Epidermal melanocyte (primary cell): Measurements from ENCODE around the gene CSE1L.
A peak's percentile ranks its signal among the peaks of the same experiment; 100 is the strongest.
"Not testable (repeated sequence)": the region's sequence is repeated elsewhere in the genome, so short reads cannot be mapped to it uniquely, and the experiment has no call there.

ENCODE experiments used
- DNase-seq: peaks from one replicate; pipeline ENCODE4 v3.0.0; 2011; ENCODE audit warnings: low spot score; ENCODE audit not compliant: insufficient read length

The CSE1L gene

DNA sequence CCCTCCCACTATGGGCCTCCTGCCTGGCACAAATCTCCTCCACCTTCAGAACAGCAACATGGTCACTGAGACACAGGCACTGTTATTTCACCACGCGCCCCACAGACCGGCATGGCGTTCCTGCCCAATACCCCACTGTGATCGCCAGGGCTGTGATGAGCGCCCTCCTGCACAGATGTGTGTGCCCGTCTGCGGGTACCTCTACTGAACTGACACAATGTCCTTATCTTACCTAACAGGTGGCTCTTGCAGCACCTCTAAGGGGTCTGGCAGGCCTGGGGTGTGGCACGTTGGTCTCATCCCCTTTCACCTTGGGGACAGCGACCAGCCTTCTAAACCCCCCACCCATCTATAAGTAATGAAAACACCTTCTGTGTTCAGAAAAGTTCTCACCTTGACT is 77.9 kb downstream of the CSE1L start:
- DNase-seq, result no peak

DNA sequence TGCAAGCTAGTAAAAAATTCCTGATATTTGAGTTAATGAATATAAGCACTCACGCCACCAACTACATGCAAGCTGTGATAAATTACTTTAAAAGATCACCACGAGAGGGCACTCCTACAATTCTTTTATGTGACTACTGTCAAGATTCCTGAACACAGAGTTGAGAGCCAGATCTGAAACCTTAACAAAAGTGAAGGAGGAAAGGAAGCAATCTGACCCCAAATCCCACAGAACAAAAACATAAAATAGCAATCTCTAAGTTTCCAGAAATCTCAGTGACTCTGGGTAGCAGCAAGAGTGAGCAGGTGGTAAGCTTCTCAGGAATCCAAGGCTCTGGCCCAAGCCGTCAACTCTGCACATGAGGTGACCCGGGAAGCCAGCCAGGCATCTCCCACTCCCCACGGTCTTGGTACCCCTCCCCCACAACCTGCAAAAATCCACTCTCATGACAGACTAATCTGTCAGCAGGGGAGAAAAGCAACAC is 86.9 kb downstream of the CSE1L start:
- peak; percentile 68 for DNase-seq

DNA sequence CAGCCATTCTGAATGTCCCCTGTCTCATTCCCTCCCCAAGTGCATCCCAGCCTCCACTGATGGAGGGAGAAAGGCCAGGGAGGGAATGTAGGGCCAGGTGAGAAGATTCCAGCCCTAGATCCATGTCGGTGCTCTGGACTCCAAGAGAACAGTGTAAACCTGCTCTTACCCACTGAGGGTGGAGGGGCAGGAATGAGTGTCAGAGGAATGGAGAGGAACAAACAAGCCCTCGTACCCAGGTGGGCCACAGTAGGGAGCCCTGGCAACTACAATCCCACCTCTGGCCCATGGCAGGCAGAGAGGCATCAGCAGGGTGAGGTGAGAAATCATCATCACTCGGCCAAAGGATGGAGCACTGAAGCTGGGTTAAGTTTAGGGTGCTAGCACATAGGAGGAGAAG is 87.5 kb downstream of the CSE1L start:
- DNase-seq, result no peak

DNA sequence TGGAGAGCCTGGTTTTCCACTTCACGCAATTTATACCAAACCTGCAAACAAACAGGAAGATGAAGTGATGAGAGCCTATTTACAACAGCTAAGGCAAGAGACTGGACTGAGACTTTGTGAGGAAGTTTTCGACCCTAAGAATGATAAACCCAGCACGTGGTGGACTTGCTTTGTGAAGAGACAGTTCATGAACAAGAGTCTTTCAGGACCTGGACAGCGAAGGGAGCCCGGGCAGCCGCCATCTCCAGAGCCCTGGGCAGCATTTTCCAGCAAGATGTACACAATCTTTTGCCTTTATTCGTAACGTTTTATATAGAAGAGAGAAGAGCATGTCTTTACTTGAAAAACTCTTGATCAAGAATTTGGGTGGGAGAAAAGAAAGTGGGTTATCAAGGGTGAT is 88.7 kb downstream of the CSE1L start:
- DNase-seq, result not testable (repeated sequence)

DNA sequence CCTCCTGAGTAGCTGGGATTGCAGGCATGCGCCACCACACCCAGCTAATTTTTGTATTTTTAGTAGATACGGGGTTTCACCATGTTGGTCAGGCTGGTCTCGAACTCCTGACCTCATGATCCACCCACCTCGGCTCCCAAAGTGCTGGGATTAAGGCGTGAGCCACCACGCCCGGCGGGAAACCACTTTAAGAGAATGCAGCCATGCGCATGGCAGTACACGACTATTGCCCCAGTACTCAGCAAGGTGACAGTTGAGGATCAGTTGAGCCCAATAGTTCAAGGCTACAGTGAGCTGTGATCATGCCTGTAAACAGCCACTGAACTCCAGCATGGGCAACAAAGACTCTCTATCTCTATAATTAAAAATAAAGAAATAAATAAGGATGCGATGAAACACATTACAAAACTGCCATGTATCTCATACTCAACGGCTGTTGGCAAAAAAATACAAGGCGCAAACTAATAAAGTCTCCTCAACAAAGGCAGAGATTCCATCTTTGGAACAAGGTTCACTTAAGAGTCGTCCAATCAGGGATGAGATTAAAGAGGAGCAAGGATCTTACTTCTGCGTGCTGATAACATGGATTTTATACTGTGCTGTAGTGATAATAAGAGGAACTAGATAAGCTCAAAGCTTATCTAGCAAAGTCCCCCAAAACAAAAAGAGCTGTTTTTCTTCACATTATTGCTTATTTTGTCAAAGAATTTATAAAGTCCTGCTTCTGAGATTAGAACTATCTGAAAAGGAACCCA is 90.9 kb downstream of the CSE1L start:
- no peak for DNase-seq

DNA sequence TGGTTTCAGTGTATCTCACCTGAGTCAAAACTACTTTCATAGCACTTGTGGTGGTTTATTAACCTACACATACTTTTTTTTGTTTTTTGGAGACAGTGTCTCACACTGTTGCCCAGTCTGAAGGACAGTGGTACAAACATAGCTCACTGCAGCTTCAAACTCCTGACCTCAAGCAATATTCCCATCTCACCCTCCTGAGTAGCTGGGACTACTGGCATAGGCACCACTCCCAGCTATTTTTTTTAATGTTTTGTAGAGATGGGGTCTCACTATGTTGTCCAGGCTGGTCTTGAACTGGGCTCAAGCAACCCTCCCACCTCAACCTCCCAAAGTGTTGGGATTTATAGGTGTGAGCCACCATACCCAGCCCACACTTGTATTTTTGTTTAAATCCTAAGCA is 92.3 kb downstream of the CSE1L start:
- DNase-seq, result no peak

DNA sequence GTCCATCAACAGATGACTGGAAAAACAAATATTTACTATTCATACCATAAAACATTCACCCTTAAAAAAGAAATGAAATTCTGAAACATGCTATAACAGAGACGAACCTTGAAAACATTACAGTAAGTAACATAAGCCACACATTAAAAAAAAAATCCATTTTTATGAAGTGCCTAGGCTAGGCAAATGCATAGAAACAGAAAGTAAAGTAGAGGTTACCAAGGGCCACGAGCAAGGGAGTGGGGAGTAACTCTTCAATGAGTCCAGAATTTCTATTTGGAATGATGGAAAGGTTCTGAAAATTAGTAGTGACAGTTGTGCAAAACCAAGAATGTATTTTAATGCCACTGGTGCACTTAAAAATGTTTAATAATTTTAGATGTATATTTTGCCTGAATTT is 94.3 kb downstream of the CSE1L start:
- no peak for DNase-seq

DNA sequence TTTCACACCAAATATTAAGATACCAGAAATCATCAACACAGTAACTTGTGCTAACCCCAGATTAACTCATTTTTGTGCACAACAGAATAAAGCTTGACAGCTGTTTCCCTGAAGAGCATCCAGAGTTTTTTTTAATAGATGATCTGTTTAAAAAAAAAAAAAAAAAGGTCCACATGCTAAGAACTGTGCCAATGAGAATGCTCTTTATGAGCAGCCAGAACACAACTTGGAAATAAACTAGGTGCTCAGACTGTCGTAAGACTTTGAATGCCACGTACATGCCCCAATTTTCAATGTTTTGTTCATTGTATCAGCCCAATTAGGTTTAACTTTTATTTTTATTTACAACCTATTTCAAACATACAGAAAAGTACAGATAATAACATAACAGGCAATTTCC is 94.7 kb downstream of the CSE1L start:
- DNase-seq, result no peak
